Stimulated activated CD4-positive, alpha-beta T cell treated with anti-CD3 and anti-CD28 coated beads, Interleukin-4, amount 100 ng/mL, for 4 hours (primary cell): ENCODE results near the gene PREX1.

Experiments
- DNase-seq, 2 experiments: peaks; one replicate each; pipeline ENCODE4 v3.0.0-alpha.2; 2020

The PREX1 gene

GRCh38 chr20:48694381-48694865 lies 133.4 kb downstream of the PREX1 start:
- no peak for DNase-seq

GRCh38 chr20:48691523-48691922 lies 136.3 kb downstream of the PREX1 start:
- DNase-seq, result no peak

GRCh38 chr20:48690888-48691287 lies 136.9 kb downstream of the PREX1 start:
- no peak for DNase-seq

GRCh38 chr20:48689874-48690571 lies 137.8 kb downstream of the PREX1 start:
- no peak for DNase-seq

GRCh38 chr20:48689388-48689787 lies 138.4 kb downstream of the PREX1 start:
- DNase-seq, result no peak

- no peak for DNase-seq
Observed at GRCh38 chr20:48688579-48688978, 139.2 kb downstream of the PREX1 start.

GRCh38 chr20:48687117-48687800 lies 140.5 kb downstream of the PREX1 start:
- DNase-seq, result no peak

GRCh38 chr20:48686238-48687116 lies 141.3 kb downstream of the PREX1 start:
- no peak for DNase-seq

- DNase-seq, result no peak
Observed at GRCh38 chr20:48685300-48685699, 142.5 kb downstream of the PREX1 start.

GRCh38 chr20:48684501-48685041 lies 143.2 kb downstream of the PREX1 start:
- no peak for DNase-seq

GRCh38 chr20:48683467-48684175 lies 144.2 kb downstream of the PREX1 start:
- DNase-seq, result no peak

GRCh38 chr20:48682529-48683363 lies 145.1 kb downstream of the PREX1 start:
- no peak for DNase-seq

GRCh38 chr20:48681873-48682426 lies 145.8 kb downstream of the PREX1 start:
- no peak for DNase-seq

- no peak for DNase-seq
Observed at GRCh38 chr20:48681201-48681872, 146.5 kb downstream of the PREX1 start.

- DNase-seq, result no peak
Observed at GRCh38 chr20:48680650-48681049, 147.1 kb downstream of the PREX1 start.

GRCh38 chr20:48679599-48679998 lies 148.2 kb downstream of the PREX1 start:
- no peak for DNase-seq

GRCh38 chr20:48679011-48679410 lies 148.8 kb downstream of the PREX1 start:
- DNase-seq, result no peak

- DNase-seq, result no peak
Observed at GRCh38 chr20:48678421-48678820, 149.4 kb downstream of the PREX1 start.

- DNase-seq, result no peak
Observed at GRCh38 chr20:48676795-48677460, 150.9 kb downstream of the PREX1 start.

GRCh38 chr20:48676125-48676524 lies 151.7 kb downstream of the PREX1 start:
- DNase-seq, result no peak
